Left lung (tissue), 10 donors: Measurements from ENCODE around the gene PSAPL1. TPM values are rescaled to one million over a fixed set of nuclear protein-coding genes. Genes with fewer than 3 reads are reported as not detected.

ENCODE experiments used
- ATAC-seq: fragments of 200-7000 bp; cut with Tn5 transposase; one replicate; pipeline ENCODE4 v1.9.1; 2020; ENCODE audit warnings: moderate library complexity
- DNase-seq, 4 donors: peaks; one replicate each; pipeline ENCODE4 v3.0.0-alpha.2; 2013 to 2020
- H3K27ac ChIP-seq, 2 donors: fragments of 200-600 bp; sonication (generic) in 1 of 2; one replicate each; pipeline versions ENCODE4 v1.5.0 to v1.8.0; 2020 to 2021
- H3K27me3 ChIP-seq, 2 donors: fragments of 200-600 bp; sonication (generic) in 1 of 2; one replicate each; pipeline versions ENCODE4 v1.5.0 to v1.8.0; 2020 to 2021
- H3K36me3 ChIP-seq, 2 donors: fragments of 200-600 bp; sonication (generic) in 1 of 2; one replicate each; pipeline versions ENCODE4 v1.5.0 to v1.8.0; 2020 to 2021
- H3K4me1 ChIP-seq, 2 donors: fragments of 200-600 bp; one replicate each; pipeline ENCODE4 v1.8.0; 2021
- H3K4me3 ChIP-seq, 2 donors: fragments of 200-600 bp; sonication (generic) in 1 of 2; one replicate each; pipeline versions ENCODE4 v1.5.0 to v1.8.0; 2020 to 2021; ENCODE audit warnings: mild to moderate bottlenecking in 1 of 2
- H3K9me3 ChIP-seq, 2 donors: fragments of 200-600 bp; sonication (generic) in 1 of 2; one replicate each; pipeline versions ENCODE4 v1.5.0 to v1.8.0; 2020 to 2021
- CTCF ChIP-seq, 2 donors: fragments of 200-600 bp; sonication (generic) in 1 of 2; IDR thresholded peaks; one replicate each; pipeline versions ENCODE4 v1.5.0 to v1.8.0; 2021; ENCODE audit warnings: antibody characterized with exemption in 2 of 2
- intact Hi-C, 2 donors: fragments of 100-400 bp; cut with DNase I; formaldehyde crosslinking; loops; one replicate each; pipeline versions ENCODE4 v1.11.2 to v1.14.2; 2022
- microRNA-seq, 2 donors: library from miRNA; unstranded; fragments of <30 nt; microRNA quantifications; one replicate each; pipeline ENCODE4, GENCODE V29; 2019
- polyA plus RNA-seq, 6 donors: library from polyadenylated mRNA; unstranded; fragments of 120-200 nt; gene quantifications; one replicate each; pipeline ENCODE4 v1.2.1, GENCODE V29; 2013; ENCODE audit not compliant: insufficient read length in 6 of 6
- total RNA-seq, 2 donors: library from RNA; stranded (reverse); fragmentation: NEBNext Ultra II Directional; extraction: Animal tissue kit (Norgen Biotek cat#: 25700); gene quantifications; one replicate each; pipeline ENCODE4 v1.2.1, GENCODE V29; 2021
- donor health status: DM: no; HTN: yes; CAD: no.
- donor health status: DM: no; HTN: no; CAD: no.

Gene PSAPL1
- total and polyA plus RNA-seq, 8 donors = 0.03 to 0.10 (median 0.06) TPM

GRCh38 chr4:7382634-7383014 lies 52.1 kb downstream of the PSAPL1 start:
- intact Hi-C loops = no loop called here
- no peak overlapping the region for H3K27ac ChIP-seq
- ATAC-seq = no peak
- no peaks in the 10 kb centered on the region for H3K36me3 ChIP-seq
- no peaks in the 10 kb centered on the region for H3K4me1 ChIP-seq
- TF ChIP-seq CTCF (IDR thresholded peaks at IDR 0.05) = no peak
- H3K4me3 ChIP-seq = no peak overlapping the region
- peaks cover 0 to 26% of the 10 kb centered on the region in 2 donors for H3K27me3 ChIP-seq
- no peaks in the 10 kb centered on the region for H3K9me3 ChIP-seq
- peak in 1 of 4 donors; percentile 13 for DNase-seq

DNA sequence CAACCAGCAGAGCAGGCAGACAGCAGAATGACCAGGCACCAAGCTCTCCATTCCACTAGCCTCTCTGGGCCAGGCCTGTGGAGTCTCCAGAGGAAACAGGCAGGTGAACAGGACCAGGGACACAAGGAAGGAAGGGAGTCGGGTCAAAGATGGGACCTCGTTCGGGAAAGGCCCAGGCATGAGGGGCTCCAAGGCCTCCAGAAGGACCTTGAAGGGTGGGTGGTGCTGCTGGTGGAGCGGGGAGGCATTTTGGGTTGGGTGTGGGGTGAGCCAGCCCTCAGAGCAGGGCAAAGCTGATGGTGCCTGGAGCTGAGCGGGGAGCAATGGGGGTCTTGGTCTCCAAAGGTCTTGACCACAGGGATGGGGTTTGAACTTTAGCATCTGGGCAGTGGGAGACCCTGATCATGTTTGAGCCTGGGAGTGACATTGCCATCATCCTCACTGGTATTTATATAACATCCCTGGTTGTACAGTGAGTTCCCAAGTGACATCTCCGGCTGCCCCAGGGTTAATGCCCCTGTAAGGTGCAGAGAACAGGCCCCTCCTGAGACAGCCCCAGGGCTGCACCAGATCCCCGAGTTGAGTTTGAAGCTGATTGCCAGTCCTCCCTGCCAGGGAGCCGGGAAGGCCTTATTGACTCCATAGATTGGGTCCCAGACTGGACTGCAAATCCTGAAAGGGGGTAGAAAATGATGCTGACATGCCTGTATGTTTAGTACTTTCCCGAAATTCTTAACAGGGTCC lies 52.7 kb downstream of the PSAPL1 start:
- ATAC-seq = no peak
- Histone ChIP-seq H3K27ac (no peak overlapping the region), H3K4me1 (no peaks in the 10 kb centered on the region), H3K27me3 (peaks cover 0 to 32% of the 10 kb centered on the region in 2 donors), H3K4me3 (no peak overlapping the region), H3K9me3 (no peaks in the 10 kb centered on the region), H3K36me3 (no peaks in the 10 kb centered on the region)
- no peak for TF ChIP-seq CTCF (IDR thresholded peaks at IDR 0.05)
- DNase-seq = peak in 1 of 4 donors; percentile 26
- intact Hi-C loops = no loop called here

- Histone ChIP-seq H3K36me3 (no peaks in the 10 kb centered on the region), H3K4me1 (no peaks in the 10 kb centered on the region), H3K9me3 (no peaks in the 10 kb centered on the region), H3K27me3 (peaks cover 0 to 32% of the 10 kb centered on the region in 2 donors), H3K4me3 (no peak overlapping the region), H3K27ac (no peak overlapping the region)
- ATAC-seq (peak; percentile 43), DNase-seq (peak in 1 of 4 donors; percentile 13)
- TF ChIP-seq CTCF (IDR thresholded peaks at IDR 0.05) = no peak
- intact Hi-C loops = no loop called here
Measured at GRCh38 chr4:7381221-7381889, 53.4 kb downstream of the PSAPL1 start.

Small RNA genes lying within 50 kb of the gene (microRNA-seq; reads per million reads assigned to microRNA genes)
- gene MIR4274 = 0 reads per million in 2 donors

Other genes starting within 250 kb of the PSAPL1 start
- gene SORCS2, start 242.4 kb downstream of the PSAPL1 start, total RNA-seq = 1 to 10 TPM; 6.5 to 9.6 TPM
- gene SORCS2, start 242.4 kb downstream of the PSAPL1 start, polyA plus RNA-seq = 1 to 10 TPM; 4.6 to 9.7 (median 6.5) TPM